Gastroesophageal sphincter (tissue), 4 donors: ENCODE measurements around the gene GALNT18. TPM values are rescaled to one million over a fixed set of nuclear protein-coding genes. Genes with fewer than 3 reads are reported as not detected.

Source experiments
- ATAC-seq: fragments of 150-250 bp; one replicate; pipeline ENCODE4 v1.9.1; 2016; ENCODE audit warnings: mild to moderate bottlenecking, moderate library complexity
- H3K27ac ChIP-seq, 4 donors: fragments of 200-600 bp; sonication (generic) in 3 of 4; 1 replicate in 3 of 4; 2 replicates in 1 of 4; pipeline ENCODE4 v1.5.1; 2016 to 2019
- H3K27me3 ChIP-seq: fragments of 200-600 bp; sonication (generic); one replicate; pipeline ENCODE4 v1.5.1; 2019
- H3K36me3 ChIP-seq, 2 donors: fragments of 200-600 bp; sonication (generic); one replicate each; pipeline ENCODE4 v1.5.1; 2019; ENCODE audit warnings: control low read depth in 1 of 2
- H3K4me1 ChIP-seq, 3 donors: fragments of 200-600 bp; sonication (generic); 1 replicate in 2 of 3; 2 replicates in 1 of 3; pipeline ENCODE4 v1.5.1; 2016 to 2019; ENCODE audit warnings: control low read depth in 2 of 3
- H3K4me3 ChIP-seq, 2 donors: fragments of 200-600 bp; sonication (generic); one replicate each; pipeline ENCODE4 v1.5.1; 2019; ENCODE audit warnings: mild to moderate bottlenecking in 1 of 2, moderate library complexity in 1 of 2
- H3K9me3 ChIP-seq, 3 donors: fragments of 200-600 bp; sonication (generic); one replicate each; pipeline ENCODE4 v1.5.1; 2017 to 2019; ENCODE audit warnings: control low read depth in 2 of 3
- EP300 ChIP-seq: sonication (generic); formaldehyde crosslinking; IDR thresholded peaks from one replicate; pipeline ENCODE4 v1.6.1; 2017; ENCODE audit warnings: antibody characterized with exemption, mild to moderate bottlenecking
- POLR2A ChIP-seq, 2 donors: fragments of 450-650 bp; IDR thresholded peaks; one replicate each; pipeline ENCODE4 v1.6.1; 2017; ENCODE audit warnings: antibody characterized with exemption in 2 of 2, mild to moderate bottlenecking in 2 of 2, moderate library complexity in 1 of 2
- POLR2AphosphoS5 ChIP-seq: sonication (generic); formaldehyde crosslinking; IDR thresholded peaks from one replicate; pipeline ENCODE4 v1.6.1; 2017; ENCODE audit warnings: antibody characterized with exemption
- WGBS, 2 donors: methylation state at CpG; one replicate each; pipeline ENCODE4 v1.1.5; 2018; ENCODE audit warnings: low coverage in 1 of 2; 5-methylcytosine and 5-hydroxymethylcytosine counted together
- total RNA-seq, 4 donors: library from RNA; depleted of rRNA; stranded (reverse); fragments of >200 nt; gene quantifications; one replicate each; pipeline ENCODE4 v1.1.0, GENCODE V29; 2016
- TF ChIP-seq, protein P1 (sequence below), 4 experiments: fragments of 200-600 bp in 2 of 4; fragments of 450-650 bp in 2 of 4; sonication (generic) in 1 of 4; IDR thresholded peaks; one replicate each; pipeline ENCODE4 v1.5.1; 2017 to 2019; ENCODE audit warnings: antibody characterized with exemption in 4 of 4, mild to moderate bottlenecking in 2 of 4, moderate library complexity in 2 of 4

GALNT18 gene
- total RNA-seq, 4 donors from 2014 or later: 16.0 to 65.6 (median 35.2) TPM

DNA sequence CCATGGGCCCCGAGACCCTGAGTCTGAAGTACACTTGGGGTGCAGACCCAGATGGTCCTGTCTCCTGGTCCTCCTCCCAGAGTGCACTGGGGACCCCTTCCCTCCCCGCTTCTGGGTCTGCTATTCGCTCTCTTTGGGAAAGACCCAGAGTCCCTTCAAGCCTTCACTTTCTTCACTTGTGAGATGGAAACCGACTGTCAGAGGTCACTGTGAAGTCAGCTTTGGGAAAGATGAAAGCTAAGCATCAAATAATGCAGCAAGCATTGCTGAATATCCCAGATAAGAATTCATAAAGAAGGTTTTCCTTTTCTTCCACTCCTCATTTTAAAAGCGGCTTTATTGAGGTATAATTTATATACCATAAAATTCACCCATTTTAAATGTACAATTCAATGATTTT is 163.8 kb downstream of the GALNT18 start:
- H3K4me1 ChIP-seq: peaks cover 0 to 29% (median 14%) of the 10 kb centered on the region in 3 donors
- WGBS, 2 donors: 90 to 92% methylated on average over 2 of the region's 5 CpGs

DNA sequence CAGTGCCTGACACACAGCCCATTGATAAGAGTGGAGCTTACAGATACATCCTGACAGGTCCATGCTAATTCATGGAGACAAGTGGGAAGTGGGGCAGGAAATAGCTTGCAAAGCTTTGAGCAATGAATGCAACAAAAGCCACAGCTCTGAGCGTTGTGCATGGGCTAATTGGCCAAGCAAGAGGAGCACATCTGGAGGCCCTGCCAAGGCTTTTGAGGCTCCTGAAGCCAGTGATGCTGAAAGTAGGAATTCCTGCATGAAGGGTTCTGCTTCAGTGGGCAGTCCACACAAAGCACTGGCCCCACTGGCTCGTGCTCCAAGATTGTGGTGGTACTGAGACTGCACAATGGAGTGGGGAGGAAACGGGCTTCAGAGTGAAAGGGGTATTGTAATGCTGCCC is 164.9 kb downstream of the GALNT18 start:
- Histone ChIP-seq H3K27ac (no peak overlapping the region), H3K4me3 (no peak overlapping the region), H3K36me3 (no peaks in the 10 kb centered on the region), H3K4me1 (peaks cover 0 to 18% (median 10%) of the 10 kb centered on the region in 3 donors), H3K27me3 (no peaks in the 10 kb centered on the region), H3K9me3 (no peaks in the 10 kb centered on the region)
- whole genome bisulfite sequencing, 2 donors: 90 to 100% methylated on average over 1 of the region's 3 CpGs
- ATAC-seq: no peak
- TF ChIP-seq POLR2AphosphoS5 (no peak), EP300 (no peak), POLR2A (IDR thresholded peaks at IDR 0.05) (no peak)
- TF ChIP-seq, protein P1, sequence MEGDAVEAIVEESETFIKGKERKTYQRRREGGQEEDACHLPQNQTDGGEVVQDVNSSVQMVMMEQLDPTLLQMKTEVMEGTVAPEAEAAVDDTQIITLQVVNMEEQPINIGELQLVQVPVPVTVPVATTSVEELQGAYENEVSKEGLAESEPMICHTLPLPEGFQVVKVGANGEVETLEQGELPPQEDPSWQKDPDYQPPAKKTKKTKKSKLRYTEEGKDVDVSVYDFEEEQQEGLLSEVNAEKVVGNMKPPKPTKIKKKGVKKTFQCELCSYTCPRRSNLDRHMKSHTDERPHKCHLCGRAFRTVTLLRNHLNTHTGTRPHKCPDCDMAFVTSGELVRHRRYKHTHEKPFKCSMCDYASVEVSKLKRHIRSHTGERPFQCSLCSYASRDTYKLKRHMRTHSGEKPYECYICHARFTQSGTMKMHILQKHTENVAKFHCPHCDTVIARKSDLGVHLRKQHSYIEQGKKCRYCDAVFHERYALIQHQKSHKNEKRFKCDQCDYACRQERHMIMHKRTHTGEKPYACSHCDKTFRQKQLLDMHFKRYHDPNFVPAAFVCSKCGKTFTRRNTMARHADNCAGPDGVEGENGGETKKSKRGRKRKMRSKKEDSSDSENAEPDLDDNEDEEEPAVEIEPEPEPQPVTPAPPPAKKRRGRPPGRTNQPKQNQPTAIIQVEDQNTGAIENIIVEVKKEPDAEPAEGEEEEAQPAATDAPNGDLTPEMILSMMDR (IDR thresholded peaks at IDR 0.05): no peak

More for the DNA sequence above, 163.8 kb downstream of the GALNT18 start:
- ATAC-seq: no peak
- Histone ChIP-seq H3K36me3 (no peaks in the 10 kb centered on the region), H3K27me3 (no peaks in the 10 kb centered on the region), H3K9me3 (no peaks in the 10 kb centered on the region), H3K27ac (no peak overlapping the region), H3K4me3 (no peak overlapping the region)
- TF ChIP-seq EP300: no peak
- no peak for TF ChIP-seq POLR2A (IDR thresholded peaks at IDR 0.05)
- no peak for TF ChIP-seq POLR2AphosphoS5
- TF ChIP-seq, protein P1 (IDR thresholded peaks at IDR 0.05): no peak

DNA sequence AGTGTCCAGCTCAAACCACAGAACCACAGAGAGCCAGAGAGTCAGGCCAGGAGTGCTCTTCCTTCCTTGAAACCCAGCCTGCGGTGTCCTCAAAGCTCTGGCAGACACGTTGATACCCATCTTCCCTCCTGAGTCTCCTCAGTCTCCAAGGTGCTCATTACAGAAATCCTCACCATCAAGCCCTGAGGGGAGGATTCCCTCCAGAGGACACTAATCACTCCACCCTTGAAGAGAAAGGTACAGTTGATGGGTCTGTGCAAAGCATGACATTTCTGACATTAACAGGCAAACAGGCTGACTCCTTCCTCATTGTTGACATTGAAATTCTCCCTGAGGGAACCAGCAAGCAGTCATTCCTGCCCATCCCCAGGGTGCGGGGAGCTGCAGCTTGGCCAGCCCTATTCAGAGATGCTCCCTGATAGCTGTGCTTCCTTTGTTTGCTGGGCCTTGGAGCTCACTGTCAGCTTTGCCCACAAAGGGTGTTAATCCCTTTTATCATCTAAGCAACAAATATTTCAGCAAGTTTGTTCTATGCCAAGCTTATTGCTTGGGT is 167.1 kb downstream of the GALNT18 start:
- WGBS, 2 donors: 81 to 100% methylated on average over 1 to 2 of the region's 3 CpGs
- no peak overlapping the region for H3K27ac ChIP-seq

DNA sequence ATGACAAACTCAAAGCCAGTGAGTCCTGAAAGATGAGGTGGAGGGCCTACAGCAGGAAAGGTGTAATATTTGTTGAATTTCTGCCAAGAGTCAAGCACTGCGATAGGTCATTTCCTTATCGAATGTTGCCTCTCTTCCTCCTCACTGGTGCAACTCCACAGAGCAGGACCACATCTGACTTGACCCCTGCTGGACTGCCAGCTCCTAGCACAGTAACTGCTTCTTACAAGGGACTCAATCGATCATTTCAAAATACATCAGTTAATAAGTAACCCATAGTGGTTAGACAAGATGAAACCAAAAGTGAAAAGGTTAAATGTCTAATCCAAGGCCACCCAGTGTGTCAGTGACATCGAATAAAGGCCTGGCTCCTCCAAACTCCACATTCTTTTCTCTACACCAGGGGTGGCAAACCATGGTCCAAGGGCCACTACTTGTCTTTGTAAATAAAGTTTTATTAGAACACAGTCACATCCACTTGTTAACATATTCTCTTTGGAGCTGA is 170.3 kb downstream of the GALNT18 start:
- no peak for ATAC-seq
- Histone ChIP-seq H3K9me3 (no peaks in the 10 kb centered on the region), H3K36me3 (peaks cover 0 to 10% of the 10 kb centered on the region in 2 donors), H3K4me3 (no peak overlapping the region), H3K4me1 (peaks cover 0 to 20% (median 0%) of the 10 kb centered on the region in 3 donors), H3K27me3 (no peaks in the 10 kb centered on the region), H3K27ac (peak overlapping the region in 2 of 4 donors; percentile 67 to 70)
- WGBS, 2 donors: 71 to 75% methylated on average over 4 of the region's 4 CpGs
- TF ChIP-seq POLR2A (IDR thresholded peaks at IDR 0.05): no peak
- TF ChIP-seq, protein P1 (IDR thresholded peaks at IDR 0.05): no peak
- TF ChIP-seq EP300: no peak
- no peak for TF ChIP-seq POLR2AphosphoS5

More for the DNA sequence above, 167.1 kb downstream of the GALNT18 start:
- TF ChIP-seq POLR2AphosphoS5: no peak
- TF ChIP-seq, protein P1 (IDR thresholded peaks at IDR 0.05): no peak
- TF ChIP-seq POLR2A (IDR thresholded peaks at IDR 0.05): no peak
- no peak for TF ChIP-seq EP300
- H3K4me3 ChIP-seq: no peak overlapping the region
- H3K27me3 ChIP-seq: no peaks in the 10 kb centered on the region
- H3K9me3 ChIP-seq: no peaks in the 10 kb centered on the region
- ATAC-seq: no peak
- no peaks in the 10 kb centered on the region for H3K36me3 ChIP-seq
- peaks cover 0 to 16% (median 0%) of the 10 kb centered on the region in 3 donors for H3K4me1 ChIP-seq
